SU-DHL-6 (cell line): ENCODE measurements around the gene RTF1.
A peak's percentile ranks its signal among the peaks of the same experiment; 100 is the strongest.

Source experiments
- H2AFZ ChIP-seq: fragments of 200-600 bp; sonication (generic); 2 replicates; pipeline ENCODE4 v1.6.1; 2014; ENCODE audit warnings: low read depth, mild to moderate bottlenecking, moderate library complexity, mixed read lengths, antibody characterized with exemption, low read length; ENCODE audit not compliant: severe bottlenecking
- H3F3A ChIP-seq: fragments of 200-600 bp; shearing (Covaris generic); 2 replicates; pipeline ENCODE4 v1.6.0; 2016; ENCODE audit warnings: antibody characterized with exemption, mild to moderate bottlenecking; ENCODE audit not compliant: insufficient read depth
- H3K27ac ChIP-seq: fragments of 200-600 bp; sonication (generic); 2 replicates; pipeline ENCODE4 v1.5.1; 2016; ENCODE audit warnings: low read depth, mild to moderate bottlenecking, low read length, moderate library complexity, mixed read lengths
- H3K27me3 ChIP-seq: fragments of 200-600 bp; sonication (generic), shearing (Covaris generic); 2 replicates; pipeline ENCODE4 v1.6.0; 2014; ENCODE audit warnings: mild to moderate bottlenecking, low read length
- H3K36me3 ChIP-seq: fragments of 200-600 bp; sonication (generic); 2 replicates; pipeline ENCODE4 v1.6.1; 2014; ENCODE audit warnings: mild to moderate bottlenecking, low read length, mixed read lengths
- H3K4me2 ChIP-seq: fragments of 300-600, 200-600 bp; shearing (Covaris generic), sonication (generic); 2 replicates; pipeline ENCODE4 v1.6.0; 2014; ENCODE audit warnings: low read length, low read depth, mild to moderate bottlenecking; ENCODE audit not compliant: poor library complexity, severe bottlenecking
- H3K4me3 ChIP-seq: fragments of 200-600 bp; sonication (generic); 2 replicates; pipeline ENCODE4 v1.5.1; 2014; ENCODE audit warnings: antibody characterized with exemption, low read length, mild to moderate bottlenecking, mixed read lengths; ENCODE audit not compliant: insufficient read depth, poor library complexity, severe bottlenecking
- H3K79me2 ChIP-seq: fragments of 200-600 bp; sonication (generic); 2 replicates; pipeline ENCODE4 v1.6.1; 2014; ENCODE audit warnings: mild to moderate bottlenecking, low read length, moderate library complexity; ENCODE audit not compliant: insufficient read depth
- H3K9ac ChIP-seq: fragments of 200-600 bp; sonication (generic); 2 replicates; pipeline ENCODE4 v1.7.0; 2014; ENCODE audit warnings: mild to moderate bottlenecking, low read length
- H3K9me2 ChIP-seq: fragments of 200-600 bp; sonication (generic); replicated peaks from 2 replicates; pipeline ENCODE4 v1.6.1; 2014; ENCODE audit warnings: low read length; ENCODE audit not compliant: insufficient read depth
- H3K9me3 ChIP-seq: fragments of 200-600 bp; sonication (generic); 2 replicates; pipeline ENCODE4 v1.6.1; 2014; ENCODE audit warnings: low read length, mixed read lengths; ENCODE audit not compliant: insufficient read depth
- H4K20me1 ChIP-seq: fragments of 200-600 bp; sonication (generic); 2 replicates; pipeline ENCODE4 v1.6.1; 2014; ENCODE audit warnings: low read depth, mild to moderate bottlenecking, antibody characterized with exemption, low read length, moderate library complexity, mixed read lengths
- EZH2phosphoT487 ChIP-seq: fragments of 200-600 bp; sonication (generic), shearing (Covaris generic); conservative IDR thresholded peaks from 2 replicates; pipeline ENCODE4 v1.6.1; 2018; ENCODE audit warnings: mild to moderate bottlenecking, antibody characterized with exemption, low read length, moderate library complexity, mixed read lengths
- TF ChIP-seq, protein P1 (sequence below): fragments of 200-600 bp; sonication (generic); IDR thresholded peaks from one replicate; pipeline ENCODE4 v1.5.1; 2017; ENCODE audit warnings: antibody characterized with exemption, mild to moderate bottlenecking, low read length, moderate library complexity; ENCODE audit not compliant: insufficient read depth, poor library complexity, severe bottlenecking

Gene RTF1

GRCh38 chr15:41401904-41402267 lies 15.0 kb upstream of the RTF1 start:
- H3K36me3 ChIP-seq: no peaks in the 10 kb centered on the region
- H3K9me3 ChIP-seq: no peaks in the 10 kb centered on the region
- no peaks in the 10 kb centered on the region for H4K20me1 ChIP-seq
- peaks cover 16% of the 10 kb centered on the region for H3K79me2 ChIP-seq
- peak overlapping the region; percentile 79 for H3K9ac ChIP-seq
- H3K4me3 ChIP-seq: peak overlapping the region; percentile 89
- peaks cover 7% of the 10 kb centered on the region for H3F3A ChIP-seq
- H3K4me2 ChIP-seq: peak overlapping the region; percentile 92
- no peak for TF ChIP-seq EZH2phosphoT487
- TF ChIP-seq, protein P1, sequence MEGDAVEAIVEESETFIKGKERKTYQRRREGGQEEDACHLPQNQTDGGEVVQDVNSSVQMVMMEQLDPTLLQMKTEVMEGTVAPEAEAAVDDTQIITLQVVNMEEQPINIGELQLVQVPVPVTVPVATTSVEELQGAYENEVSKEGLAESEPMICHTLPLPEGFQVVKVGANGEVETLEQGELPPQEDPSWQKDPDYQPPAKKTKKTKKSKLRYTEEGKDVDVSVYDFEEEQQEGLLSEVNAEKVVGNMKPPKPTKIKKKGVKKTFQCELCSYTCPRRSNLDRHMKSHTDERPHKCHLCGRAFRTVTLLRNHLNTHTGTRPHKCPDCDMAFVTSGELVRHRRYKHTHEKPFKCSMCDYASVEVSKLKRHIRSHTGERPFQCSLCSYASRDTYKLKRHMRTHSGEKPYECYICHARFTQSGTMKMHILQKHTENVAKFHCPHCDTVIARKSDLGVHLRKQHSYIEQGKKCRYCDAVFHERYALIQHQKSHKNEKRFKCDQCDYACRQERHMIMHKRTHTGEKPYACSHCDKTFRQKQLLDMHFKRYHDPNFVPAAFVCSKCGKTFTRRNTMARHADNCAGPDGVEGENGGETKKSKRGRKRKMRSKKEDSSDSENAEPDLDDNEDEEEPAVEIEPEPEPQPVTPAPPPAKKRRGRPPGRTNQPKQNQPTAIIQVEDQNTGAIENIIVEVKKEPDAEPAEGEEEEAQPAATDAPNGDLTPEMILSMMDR: no peak
- peak overlapping the region; percentile 66 for H2AFZ ChIP-seq
- peak overlapping the region; percentile 80 for H3K27ac ChIP-seq
- H3K27me3 ChIP-seq: no peaks in the 10 kb centered on the region
- no peaks in the 10 kb centered on the region for H3K9me2 ChIP-seq

GRCh38 chr15:41407341-41407740 lies 9.6 kb upstream of the RTF1 start:
- Histone ChIP-seq H3K27ac (no peak overlapping the region), H3K36me3 (no peaks in the 10 kb centered on the region), H3K4me3 (no peak overlapping the region), H3F3A (0 out of 2 replicates have a peak, but pooled peaks cover 4% of the 10 kb centered on the region), H3K27me3 (no peaks in the 10 kb centered on the region), H3K9me3 (no peaks in the 10 kb centered on the region), H3K9ac (no peak overlapping the region), H3K4me2 (no peak overlapping the region), H4K20me1 (no peaks in the 10 kb centered on the region), H3K9me2 (no peaks in the 10 kb centered on the region), H3K79me2 (peaks cover 6% of the 10 kb centered on the region; the same call in 1 of the 2 replicates), H2AFZ (no peak overlapping the region)
- TF ChIP-seq, protein P1: no peak
- no peak for TF ChIP-seq EZH2phosphoT487

- H3K4me3 ChIP-seq: no peak overlapping the region
- peaks cover under 1% of the 10 kb centered on the region; the same call in 1 of the 2 replicates for H3K79me2 ChIP-seq
- no peaks in the 10 kb centered on the region for H3K27me3 ChIP-seq
- 0 out of 2 replicates have a peak, but pooled peaks cover 4% of the 10 kb centered on the region for H3F3A ChIP-seq
- H3K9me2 ChIP-seq: no peaks in the 10 kb centered on the region
- H3K9me3 ChIP-seq: no peaks in the 10 kb centered on the region
- H3K4me2 ChIP-seq: no peak overlapping the region
- H3K36me3 ChIP-seq: no peaks in the 10 kb centered on the region
- H2AFZ ChIP-seq: no peak overlapping the region
- no peak overlapping the region for H3K9ac ChIP-seq
- H4K20me1 ChIP-seq: no peaks in the 10 kb centered on the region
- no peak overlapping the region for H3K27ac ChIP-seq
- TF ChIP-seq EZH2phosphoT487: no peak
- TF ChIP-seq, protein P1: no peak
Measured at GRCh38 chr15:41408234-41408641, 8.7 kb upstream of the RTF1 start.
